GM12864 (cell line): ENCODE results near the gene CDKN1A.
"Not testable (repeated sequence)": the region's sequence is repeated elsewhere in the genome, so short reads cannot be mapped to it uniquely, and the experiment has no call there.

Source experiments
- DNase-seq: peaks from one replicate; pipeline ENCODE4 v3.0.0-alpha.2; 2011; ENCODE audit warnings: low read depth
- H3K4me3 ChIP-seq: 2 replicates; pipeline ENCODE4 v1.5.1; 2011; ENCODE audit warnings: mild to moderate bottlenecking, low read depth, low read length, control low read depth
- CTCF ChIP-seq: IDR thresholded peaks from 2 replicates; pipeline ENCODE4 v1.5.1; 2011; ENCODE audit warnings: low read depth, mild to moderate bottlenecking, moderate library complexity, low read length, control low read depth, inconsistent platforms; ENCODE audit errors: missing control alignments

CDKN1A gene

GRCh38 chr6:36643977-36644376 is 34.5 kb upstream of the CDKN1A start:
- TF ChIP-seq CTCF, result no peak
- no peak overlapping the region for H3K4me3 ChIP-seq
- DNase-seq, result no peak

GRCh38 chr6:36649086-36649485 is 29.4 kb upstream of the CDKN1A start:
- no peak overlapping the region for H3K4me3 ChIP-seq
- no peak for DNase-seq
- no peak for TF ChIP-seq CTCF

- H3K4me3 ChIP-seq, result no peak overlapping the region
- no peak for TF ChIP-seq CTCF
- DNase-seq, result no peak
Measured at GRCh38 chr6:36649701-36650484, 28.6 kb upstream of the CDKN1A start.

- no peak overlapping the region for H3K4me3 ChIP-seq
- TF ChIP-seq CTCF, result no peak
Measured at GRCh38 chr6:36650848-36651478, 27.6 kb upstream of the CDKN1A start.

GRCh38 chr6:36651659-36652379 is 26.7 kb upstream of the CDKN1A start:
- DNase-seq, result no peak
- no peak for TF ChIP-seq CTCF
- H3K4me3 ChIP-seq, result no peak overlapping the region

More at GRCh38 chr6:36650848-36651478, 27.6 kb upstream of the CDKN1A start:
- DNase-seq, result no peak

GRCh38 chr6:36654469-36654868 is 24.0 kb upstream of the CDKN1A start:
- not testable (repeated sequence) for H3K4me3 ChIP-seq, DNase-seq

DNA sequence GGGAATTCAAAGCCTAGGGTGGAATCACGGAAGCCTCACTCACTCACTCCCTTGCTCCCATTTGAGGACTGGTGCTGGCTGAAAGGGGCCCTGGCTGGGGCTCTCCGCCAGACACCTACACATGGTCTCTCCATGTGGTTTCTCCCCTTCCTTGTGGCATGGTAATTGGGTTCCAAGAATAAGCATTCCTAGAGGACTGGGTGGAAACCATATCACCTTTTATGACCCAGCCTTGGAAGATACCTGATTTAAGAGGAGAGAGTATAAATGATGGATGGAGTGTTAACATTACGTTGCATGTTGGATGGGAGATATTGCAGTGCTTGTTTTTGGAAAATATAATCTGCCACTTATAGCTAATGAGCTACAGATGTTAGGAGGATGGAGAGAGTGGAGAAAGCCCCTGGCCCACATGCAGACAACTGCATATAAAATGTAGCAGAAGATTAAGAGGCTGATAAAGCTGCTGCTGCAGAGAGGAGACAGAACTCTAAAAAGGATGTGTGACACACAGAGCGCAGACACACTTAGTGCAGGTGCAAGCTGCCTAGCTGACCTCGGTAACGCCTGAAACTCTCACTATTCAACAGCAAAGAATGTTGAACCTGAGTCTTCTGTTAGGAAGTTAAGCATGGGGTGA is 23.3 kb upstream of the CDKN1A start:
- no peak overlapping the region for H3K4me3 ChIP-seq
- no peak for DNase-seq
- no peak for TF ChIP-seq CTCF
